ENCODE measurements around the gene TEDDM1. TPM values are rescaled to one million over a fixed set of nuclear protein-coding genes. Genes with fewer than 3 reads are reported as not detected.

Gene TEDDM1
- total RNA-seq, 3 donors from 2014 or later (not counting 1 experiment from before 2014, with no cell fraction given): not detected

DNA sequence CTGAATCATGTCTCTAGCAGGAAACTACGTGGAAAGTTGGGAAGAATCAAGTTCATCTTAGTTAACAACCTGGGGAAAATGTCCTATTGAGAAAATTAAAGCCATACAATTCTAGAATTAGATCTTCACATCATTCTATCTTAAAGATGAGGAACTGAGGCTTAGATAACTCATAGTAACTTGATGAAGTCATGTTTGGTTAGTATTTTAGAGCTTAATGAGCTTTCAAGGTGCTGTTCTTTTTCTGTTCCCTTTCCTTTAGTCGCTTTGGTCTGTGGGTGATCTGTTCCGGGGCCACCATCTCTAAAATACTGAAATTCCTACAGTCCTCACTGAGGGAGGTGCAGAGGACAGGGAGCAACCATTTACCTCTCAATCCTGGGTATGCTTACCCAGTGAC is 4.6 kb downstream of the TEDDM1 start:
- no peak overlapping the region for H3K4me3 Mint-ChIP-seq
- no peak for TF ChIP-seq CTCF (IDR thresholded peaks at IDR 0.05)
- no peaks in the 10 kb centered on the region for H3K9me3 Mint-ChIP-seq
- Histone ChIP-seq H3K27ac (ENCODE audit: low read length) (no peak overlapping the region), H3K27me3 (ENCODE audit: control insufficient read depth, insufficient read depth, low read length) (no peaks in the 10 kb centered on the region), H3K4me3 (ENCODE audit: low read length) (no peak overlapping the region), H3K36me3 (ENCODE audit: control insufficient read depth, insufficient read depth, low read length) (no peaks in the 10 kb centered on the region), H3K4me1 (ENCODE audit: control insufficient read depth, insufficient read depth, low read length) (peaks cover 9% of the 10 kb centered on the region), H3K9me3 (ENCODE audit: control insufficient read depth, insufficient read depth, low read length) (no peaks in the 10 kb centered on the region)
- intact Hi-C loops (cut with micrococcal nuclease): loop anchor here (1.0 kb wide), 2 partner anchors 253 to 311 kb away; no protein-coding TSS in a partner anchor
- WGBS (ENCODE audit: insufficient coverage): no CpG with 5 or more reads among the region's 3 CpGs
- H3K27me3 Mint-ChIP-seq (ENCODE audit: low read depth in 2 of 2): peaks cover 0 to 3% of the 10 kb centered on the region in 2 donors
- no peak for DNase-seq
- no peaks in the 10 kb centered on the region for H3K36me3 Mint-ChIP-seq
- peaks cover 17 to 21% of the 10 kb centered on the region in 2 donors for H3K4me1 Mint-ChIP-seq
- H3K27ac Mint-ChIP-seq: no peak overlapping the region
- ATAC-seq: no peak

DNA sequence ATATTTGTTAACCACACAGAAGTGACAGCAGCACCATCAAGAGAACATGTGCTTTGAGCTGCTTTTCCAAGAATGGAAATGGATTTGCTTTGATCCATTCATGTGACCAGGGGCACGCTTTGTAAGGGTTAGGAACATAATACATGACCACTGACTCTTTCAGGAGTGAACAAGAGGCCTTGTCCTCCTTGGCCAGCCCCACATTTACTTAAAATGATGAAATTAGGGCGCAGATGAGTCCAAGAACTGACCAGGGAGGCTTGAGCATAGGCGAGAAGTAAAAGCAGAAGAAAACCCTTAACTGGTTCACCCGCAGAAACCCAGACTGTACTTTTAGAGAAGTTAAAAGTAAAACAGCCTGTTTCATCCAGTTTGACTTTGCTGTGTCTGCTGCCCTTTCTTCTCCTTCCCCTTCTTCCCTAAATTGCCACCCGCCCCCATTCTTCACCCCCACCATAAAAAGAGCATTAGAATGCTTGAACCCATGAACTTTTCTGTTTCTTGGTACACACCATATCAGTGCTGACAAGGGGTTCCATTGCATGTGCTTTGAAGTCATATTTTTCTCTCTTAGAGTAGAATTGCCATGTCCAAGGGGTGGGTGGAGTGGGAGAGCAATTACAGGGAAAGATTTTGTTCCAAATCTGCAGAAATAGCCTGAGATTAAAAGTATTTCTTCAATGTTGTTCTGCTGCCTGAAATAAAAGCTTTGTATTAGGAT is 6.3 kb downstream of the TEDDM1 start:
- TF ChIP-seq CTCF (IDR thresholded peaks at IDR 0.05): no peak
- Histone ChIP-seq H3K4me3 (ENCODE audit: low read length) (no peak overlapping the region), H3K4me1 (ENCODE audit: control insufficient read depth, insufficient read depth, low read length) (peaks cover 22% of the 10 kb centered on the region), H3K9me3 (ENCODE audit: control insufficient read depth, insufficient read depth, low read length) (no peaks in the 10 kb centered on the region), H3K27ac (ENCODE audit: low read length) (no peak overlapping the region), H3K27me3 (ENCODE audit: control insufficient read depth, insufficient read depth, low read length) (no peaks in the 10 kb centered on the region), H3K36me3 (ENCODE audit: control insufficient read depth, insufficient read depth, low read length) (no peaks in the 10 kb centered on the region)
- H3K27ac Mint-ChIP-seq: no peak overlapping the region
- peaks cover 31 to 36% of the 10 kb centered on the region in 2 donors for H3K4me1 Mint-ChIP-seq
- ATAC-seq (no peak), DNase-seq (no peak)
- H3K36me3 Mint-ChIP-seq: no peaks in the 10 kb centered on the region
- no peaks in the 10 kb centered on the region for H3K9me3 Mint-ChIP-seq
- peaks cover 0 to 3% of the 10 kb centered on the region in 2 donors for H3K27me3 Mint-ChIP-seq (ENCODE audit: low read depth in 2 of 2)
- H3K4me3 Mint-ChIP-seq: no peak overlapping the region
- intact Hi-C loops (cut with micrococcal nuclease): no loop called here
- 47% methylated on average over 5 of the region's 5 CpGs for WGBS (ENCODE audit: insufficient coverage)

DNA sequence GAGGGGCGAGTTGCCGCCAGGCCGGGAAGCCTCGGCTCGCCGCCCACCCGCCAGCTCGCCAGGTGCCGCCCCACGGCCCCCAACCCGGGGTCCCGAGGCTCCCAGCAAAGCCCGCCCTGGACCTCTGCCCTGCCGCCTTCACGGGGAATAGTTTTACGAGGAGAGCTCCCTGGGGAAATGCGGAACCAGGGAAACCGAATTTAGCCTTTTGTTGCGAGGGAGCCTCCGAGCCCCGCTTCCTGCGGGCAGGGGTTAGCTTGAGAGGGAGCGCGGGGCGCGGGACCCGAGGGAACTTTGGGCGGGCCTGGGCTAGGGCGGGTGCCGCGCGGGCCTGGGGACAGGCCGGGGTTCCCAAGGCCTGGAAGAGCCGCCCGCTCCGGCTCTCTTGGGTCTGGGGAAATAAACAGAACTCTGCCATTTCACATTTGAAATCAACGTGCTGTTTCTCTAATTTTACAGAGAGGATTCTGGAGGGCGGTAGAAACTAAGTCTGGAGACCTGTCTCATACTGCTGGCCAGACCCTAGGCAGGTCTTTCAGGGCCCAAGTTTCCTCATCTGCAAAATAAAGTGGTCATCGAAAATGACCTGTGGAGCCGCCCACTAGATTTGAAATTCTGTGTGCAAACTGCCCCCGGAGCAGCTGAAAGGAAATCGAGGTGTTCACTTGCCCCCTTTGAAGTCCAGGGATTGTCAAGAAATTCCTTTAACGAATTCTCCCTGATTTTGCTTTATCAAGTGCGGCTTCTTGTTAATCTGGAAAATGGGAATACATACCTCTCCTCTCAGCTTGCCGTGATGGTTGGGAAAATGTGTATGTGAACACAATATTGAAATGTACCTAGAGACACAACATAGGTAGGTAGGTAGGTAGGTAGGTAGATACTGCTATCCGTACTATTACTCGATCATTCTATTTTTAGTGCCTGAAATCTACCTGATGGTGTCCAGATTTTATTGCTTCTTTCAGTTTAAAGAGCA is 8.1 kb downstream of the TEDDM1 start:
- Mint-ChIP-seq H3K27ac (peak overlapping the region; percentile 59 to 97), H3K4me3 (peak overlapping the region; percentile 99), H3K36me3 (peaks cover 7% of the 10 kb centered on the region), H3K27me3 (ENCODE audit: low read depth in 2 of 2) (peaks cover 0 to 3% of the 10 kb centered on the region in 2 donors), H3K4me1 (peaks cover 40 to 45% of the 10 kb centered on the region in 2 donors), H3K9me3 (no peaks in the 10 kb centered on the region)
- no peak for TF ChIP-seq CTCF (IDR thresholded peaks at IDR 0.05)
- Histone ChIP-seq H3K27ac (ENCODE audit: low read length) (peak overlapping the region; percentile 62), H3K36me3 (ENCODE audit: control insufficient read depth, insufficient read depth, low read length) (peaks cover 13% of the 10 kb centered on the region), H3K9me3 (ENCODE audit: control insufficient read depth, insufficient read depth, low read length) (no peaks in the 10 kb centered on the region), H3K4me3 (ENCODE audit: low read length) (peak overlapping the region; percentile 72), H3K27me3 (ENCODE audit: control insufficient read depth, insufficient read depth, low read length) (no peaks in the 10 kb centered on the region), H3K4me1 (ENCODE audit: control insufficient read depth, insufficient read depth, low read length) (peaks cover 22% of the 10 kb centered on the region)
- ATAC-seq (peak in 2 of 3 donors; percentile 11 to 12), DNase-seq (peak; percentile 33 to 43)
- intact Hi-C loops (cut with micrococcal nuclease): no loop called here
- WGBS (ENCODE audit: insufficient coverage): 16% methylated on average over 46 of the region's 47 CpGs
